Astrocyte (in vitro differentiated cells and primary cell): ENCODE measurements around the gene PTPRN2. TPM values are rescaled to one million over a fixed set of nuclear protein-coding genes. Genes with fewer than 3 reads are reported as not detected.

Experiments used
- DNase-seq: peaks from one replicate; pipeline ENCODE4 v3.0.0-alpha.2; 2010; ENCODE audit warnings: low read depth
- FAIRE-seq: peaks from 2 replicates; lab custom pipeline; 2011; peaks lifted over from hg19 to GRCh38; lab: Jason Lieb, UNC
- H2AFZ ChIP-seq: 2 replicates; pipeline ENCODE4 v1.6.0; 2012; ENCODE audit warnings: low read depth, low read length, inconsistent platforms
- H3K27ac ChIP-seq: 2 replicates; pipeline ENCODE4 v1.5.1; 2011; ENCODE audit warnings: low read depth, low read length, inconsistent platforms
- H3K27me3 ChIP-seq: 2 replicates; pipeline ENCODE4 v1.6.0; 2011; ENCODE audit warnings: low read length, inconsistent platforms; ENCODE audit not compliant: insufficient read depth
- H3K36me3 ChIP-seq: 2 replicates; pipeline ENCODE4 v1.5.1; 2011; ENCODE audit warnings: low read length, inconsistent platforms; ENCODE audit not compliant: insufficient read depth
- H3K4me1 ChIP-seq: 2 replicates; pipeline ENCODE4 v1.5.1; 2011; ENCODE audit warnings: low read length, inconsistent platforms; ENCODE audit not compliant: insufficient read depth
- H3K4me2 ChIP-seq: 2 replicates; pipeline ENCODE4 v1.6.0; 2012; ENCODE audit warnings: low read length, inconsistent platforms
- H3K4me3 ChIP-seq: 2 replicates; pipeline ENCODE4 v1.5.1; 2011; ENCODE audit warnings: low read depth, mild to moderate bottlenecking, low read length, inconsistent platforms; ENCODE audit not compliant: insufficient read depth
- H3K79me2 ChIP-seq: 2 replicates; pipeline ENCODE4 v1.6.0; 2012; ENCODE audit warnings: mild to moderate bottlenecking, low read length, inconsistent platforms; ENCODE audit not compliant: insufficient read depth
- H3K9ac ChIP-seq: 2 replicates; pipeline ENCODE4 v1.6.0; 2012; ENCODE audit warnings: mild to moderate bottlenecking, low read length, inconsistent platforms
- H3K9me3 ChIP-seq: 2 replicates; pipeline ENCODE4 v1.5.1; 2012; ENCODE audit warnings: low read depth, mild to moderate bottlenecking, low read length, inconsistent platforms; ENCODE audit not compliant: insufficient read depth
- H4K20me1 ChIP-seq: 2 replicates; pipeline ENCODE4 v1.6.0; 2012; ENCODE audit warnings: low read length, inconsistent platforms; ENCODE audit not compliant: insufficient read depth
- H3K27ac Mint-ChIP-seq: one replicate; pipeline ENCODE4 v1.8.0; 2021; ENCODE audit warnings: mild to moderate bottlenecking, mixed read lengths; ENCODE audit not compliant: unreplicated experiment
- H3K27me3 Mint-ChIP-seq: one replicate; pipeline ENCODE4 v1.8.0; 2021; ENCODE audit warnings: low read depth, mixed read lengths; ENCODE audit not compliant: unreplicated experiment
- H3K36me3 Mint-ChIP-seq: one replicate; pipeline ENCODE4 v1.8.0; 2021; ENCODE audit warnings: low read depth, mixed read lengths; ENCODE audit not compliant: unreplicated experiment
- H3K4me1 Mint-ChIP-seq: one replicate; pipeline ENCODE4 v1.8.0; 2021; ENCODE audit warnings: low read depth, mixed read lengths; ENCODE audit not compliant: unreplicated experiment
- H3K4me3 Mint-ChIP-seq: one replicate; pipeline ENCODE4 v1.8.0; 2021; ENCODE audit warnings: mild to moderate bottlenecking, moderate library complexity, mixed read lengths; ENCODE audit not compliant: unreplicated experiment
- H3K9me3 Mint-ChIP-seq: one replicate; pipeline ENCODE4 v1.8.0; 2021; ENCODE audit warnings: mild to moderate bottlenecking, mixed read lengths; ENCODE audit not compliant: unreplicated experiment
- CTCF ChIP-seq: IDR thresholded peaks from 2 replicates; pipeline ENCODE4 v1.5.1; 2011; ENCODE audit warnings: low read depth, mild to moderate bottlenecking, inconsistent platforms, low read length, moderate library complexity; ENCODE audit not compliant: insufficient read depth
- EZH2 ChIP-seq: IDR thresholded peaks from 2 replicates; pipeline ENCODE4 v1.6.1; 2012; ENCODE audit warnings: mild to moderate bottlenecking, low read length, inconsistent platforms; ENCODE audit not compliant: insufficient read depth
- total RNA-seq: library from RNA; stranded (reverse); gene quantifications from 2 replicates; pipeline ENCODE4 v1.2.1, GENCODE V29; 2021

PTPRN2 gene
- total RNA-seq, 1 donor from 2014 or later: 0.09 TPM

- Mint-ChIP-seq H3K4me1 (no peaks in the 10 kb centered on the region), H3K36me3 (no peaks in the 10 kb centered on the region), H3K4me3 (no peak overlapping the region), H3K27me3 (no peaks in the 10 kb centered on the region), H3K9me3 (peaks cover 18% of the 10 kb centered on the region), H3K27ac (no peak overlapping the region)
- H2AFZ ChIP-seq: no peak overlapping the region
- no peaks in the 10 kb centered on the region for H4K20me1 ChIP-seq
- H3K27me3 ChIP-seq: no peaks in the 10 kb centered on the region
- TF ChIP-seq EZH2 (no peak), CTCF (no peak)
- H3K4me1 ChIP-seq: peaks cover 39% of the 10 kb centered on the region
- DNase-seq: no peak
- H3K79me2 ChIP-seq: peaks cover 4% of the 10 kb centered on the region
- H3K4me3 ChIP-seq: no peak overlapping the region
- H3K9ac ChIP-seq: no peak overlapping the region
- H3K4me2 ChIP-seq: peak overlapping the region; percentile 92
- no peaks in the 10 kb centered on the region for H3K9me3 ChIP-seq
- no peaks in the 10 kb centered on the region for H3K36me3 ChIP-seq
- H3K27ac ChIP-seq: peak overlapping the region; percentile 3
- FAIRE-seq: no peak
Measured at GRCh38 chr7:157569967-157570366, 1017.7 kb downstream of the PTPRN2 start.

- Histone ChIP-seq H3K79me2 (peaks cover 4% of the 10 kb centered on the region), H3K4me2 (peak overlapping the region; percentile 92), H3K36me3 (no peaks in the 10 kb centered on the region), H3K9me3 (no peaks in the 10 kb centered on the region), H4K20me1 (no peaks in the 10 kb centered on the region), H3K4me3 (peak overlapping the region; percentile 69), H3K27me3 (no peaks in the 10 kb centered on the region), H3K27ac (peak overlapping the region; percentile 63), H3K9ac (peak overlapping the region; percentile 73), H2AFZ (peak overlapping the region; percentile 92), H3K4me1 (peaks cover 47% of the 10 kb centered on the region)
- Mint-ChIP-seq H3K9me3 (peaks cover 23% of the 10 kb centered on the region), H3K27me3 (no peaks in the 10 kb centered on the region), H3K27ac (no peak overlapping the region), H3K36me3 (no peaks in the 10 kb centered on the region), H3K4me1 (no peaks in the 10 kb centered on the region), H3K4me3 (no peak overlapping the region)
- DNase-seq: peak; percentile 41
- no peak for TF ChIP-seq EZH2
- TF ChIP-seq CTCF: no peak
- no peak for FAIRE-seq
Measured at GRCh38 chr7:157568770-157569584, 1018.6 kb downstream of the PTPRN2 start.
